Subcutaneous adipose tissue (tissue), 4 donors: Measurements from ENCODE around the gene SCAMP1. TPM values are rescaled to one million over a fixed set of nuclear protein-coding genes. Genes with fewer than 3 reads are reported as not detected.

ENCODE experiments used
- CTCF ChIP-seq: fragments of 450-650 bp; IDR thresholded peaks from one replicate; pipeline ENCODE4 v1.5.1; 2016; ENCODE audit warnings: low read depth, mild to moderate bottlenecking, control low read depth, antibody characterized with exemption, moderate library complexity
- total RNA-seq, 4 donors: library from RNA; depleted of rRNA; stranded (reverse); fragments of >200 nt; gene quantifications; one replicate each; pipeline ENCODE4 v1.1.0, GENCODE V29; 2016

The SCAMP1 gene
- total RNA-seq, 4 donors from 2014 or later, result 27.5 to 41.3 (median 34.0) TPM

- no peak for TF ChIP-seq CTCF
Observed at GRCh38 chr5:78328585-78329173, 31.7 kb upstream of the SCAMP1 start.

- no peak for TF ChIP-seq CTCF
Observed at GRCh38 chr5:78331523-78332080, 28.8 kb upstream of the SCAMP1 start.

- no peak for TF ChIP-seq CTCF
Observed at GRCh38 chr5:78334811-78335210, 25.6 kb upstream of the SCAMP1 start.

- TF ChIP-seq CTCF, result no peak
Observed at GRCh38 chr5:78335976-78336375, 24.4 kb upstream of the SCAMP1 start.

GRCh38 chr5:78336698-78337097 lies 23.7 kb upstream of the SCAMP1 start:
- no peak for TF ChIP-seq CTCF

GRCh38 chr5:78339617-78340436 lies 20.6 kb upstream of the SCAMP1 start:
- TF ChIP-seq CTCF, result no peak

GRCh38 chr5:78341440-78341839 lies 19.0 kb upstream of the SCAMP1 start:
- no peak for TF ChIP-seq CTCF
